HG02678 (cell line): Measurements from ENCODE around the gene CTSD.

Experiments
- ATAC-seq: cut with Tn5 transposase; IDR thresholded peaks from one replicate; pipeline ENCODE4 v1.9.1; 2021; ENCODE audit warnings: mild to moderate bottlenecking, moderate library complexity; ENCODE audit not compliant: unreplicated experiment

The CTSD gene

DNA sequence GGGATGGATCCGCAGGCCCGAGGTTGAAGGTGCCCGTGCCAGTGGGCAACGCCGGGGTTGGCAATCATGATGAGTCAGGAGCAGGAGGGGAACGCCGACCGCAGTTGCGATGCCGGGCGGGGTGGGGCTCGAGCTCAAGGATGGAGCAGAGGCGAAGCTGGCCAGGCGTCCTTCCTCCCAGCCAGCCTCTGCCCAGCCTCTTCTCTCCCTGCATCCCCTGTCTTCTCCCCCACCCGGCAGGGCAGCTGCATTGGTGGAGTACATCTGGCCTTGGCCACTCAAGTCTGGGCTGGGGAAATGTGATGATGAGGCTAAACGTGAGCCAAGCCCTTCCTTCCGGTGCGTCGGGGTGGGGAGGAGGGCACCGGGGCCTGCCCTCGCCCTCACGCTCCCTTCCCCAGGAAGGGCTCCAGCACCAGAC lies 17.2 kb downstream of the CTSD start:
- no peak for ATAC-seq

DNA sequence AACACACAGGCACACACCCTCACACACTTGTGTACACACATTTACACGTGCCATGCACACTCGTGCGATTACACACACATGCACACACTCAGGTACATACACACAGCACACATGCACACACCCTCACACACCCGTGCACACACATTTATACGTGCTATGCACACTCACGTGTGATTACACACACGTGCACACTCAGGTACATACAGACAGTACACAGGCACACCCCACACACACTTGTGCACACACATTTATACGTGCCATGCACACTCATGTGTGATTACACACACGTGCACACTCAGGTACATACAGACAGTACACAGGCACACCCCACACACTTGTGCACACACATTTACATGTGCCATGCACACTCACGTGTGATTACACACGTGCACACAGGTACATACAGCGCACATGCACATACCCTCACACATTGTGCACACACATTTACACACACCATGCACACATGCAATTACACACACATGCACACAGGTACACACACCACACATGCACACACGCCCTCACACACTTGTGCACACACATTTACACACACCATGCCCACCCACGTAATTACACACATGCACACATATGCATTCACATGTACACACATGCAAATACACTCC lies 17.9 kb downstream of the CTSD start:
- ATAC-seq: no peak

DNA sequence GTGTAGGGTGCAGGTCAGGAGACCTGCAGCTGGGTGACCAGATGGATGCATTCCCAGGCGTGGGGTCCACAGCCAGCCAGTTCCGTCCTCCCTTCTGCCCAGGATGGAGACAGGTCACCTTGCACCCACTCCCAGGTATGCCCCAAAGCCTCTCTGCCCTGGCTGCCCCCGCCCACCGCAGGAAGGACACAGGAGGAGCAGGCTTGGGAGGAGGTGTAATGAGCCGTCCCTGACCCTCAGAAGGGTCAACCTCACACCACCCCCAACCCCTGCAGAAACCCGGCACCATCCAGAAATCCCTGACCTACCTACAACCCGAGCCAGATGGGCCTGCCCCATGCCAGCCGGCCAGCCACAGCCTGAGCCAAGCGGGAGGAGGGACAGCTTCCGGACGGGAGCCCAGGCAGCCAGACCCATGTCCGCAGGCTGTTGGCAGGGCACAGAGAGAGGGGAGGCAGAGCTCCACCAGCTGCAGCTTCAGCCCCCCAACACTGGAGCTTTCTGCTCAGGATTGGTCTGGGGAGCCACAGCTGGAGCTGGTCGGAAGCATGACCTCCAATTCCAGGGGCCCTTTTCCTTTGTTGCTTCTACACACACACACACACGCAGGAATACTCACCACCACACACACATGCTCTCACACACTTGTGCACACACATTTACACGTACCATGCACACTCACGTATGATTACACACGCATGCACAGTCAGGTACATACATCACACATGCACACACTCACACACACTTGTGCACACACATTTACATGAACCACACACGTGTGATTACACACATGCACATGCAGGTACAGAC lies 18.6 kb downstream of the CTSD start:
- ATAC-seq: no peak

DNA sequence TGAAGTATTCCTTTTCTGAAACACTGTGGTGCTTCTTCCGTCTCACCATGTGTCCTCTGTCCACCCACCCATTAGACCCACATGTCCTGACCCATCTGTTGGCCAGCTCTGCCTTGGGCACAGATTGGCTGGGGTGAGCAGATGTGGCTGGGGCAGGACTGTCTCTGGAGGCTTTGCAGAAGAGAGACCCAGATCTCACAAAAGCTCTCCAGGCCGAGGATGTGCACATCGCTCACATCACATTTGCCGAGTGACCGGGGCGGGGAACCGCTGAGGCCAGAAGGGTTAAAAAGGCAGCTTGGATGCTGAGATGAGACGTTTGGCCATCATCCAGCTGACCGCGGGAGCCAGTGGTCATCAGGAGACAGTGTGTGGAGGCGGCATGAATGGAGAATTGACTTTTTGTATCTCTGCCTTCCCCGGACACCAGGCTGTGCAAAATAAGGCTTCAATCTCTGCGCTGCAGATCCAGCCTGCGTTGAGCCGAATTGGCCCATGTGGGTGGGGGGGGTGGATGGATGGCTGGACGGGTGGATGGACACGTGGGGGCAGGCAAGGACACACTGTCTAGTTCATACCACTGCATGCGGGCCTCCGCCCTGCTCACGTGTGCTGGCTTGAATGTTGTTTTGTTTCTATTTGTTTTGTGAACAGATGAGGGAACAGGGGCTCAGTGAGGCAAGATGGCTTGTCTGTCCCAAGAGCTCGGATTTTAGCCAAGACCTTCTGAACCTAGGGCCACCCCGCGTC lies 19.4 kb downstream of the CTSD start:
- no peak for ATAC-seq

DNA sequence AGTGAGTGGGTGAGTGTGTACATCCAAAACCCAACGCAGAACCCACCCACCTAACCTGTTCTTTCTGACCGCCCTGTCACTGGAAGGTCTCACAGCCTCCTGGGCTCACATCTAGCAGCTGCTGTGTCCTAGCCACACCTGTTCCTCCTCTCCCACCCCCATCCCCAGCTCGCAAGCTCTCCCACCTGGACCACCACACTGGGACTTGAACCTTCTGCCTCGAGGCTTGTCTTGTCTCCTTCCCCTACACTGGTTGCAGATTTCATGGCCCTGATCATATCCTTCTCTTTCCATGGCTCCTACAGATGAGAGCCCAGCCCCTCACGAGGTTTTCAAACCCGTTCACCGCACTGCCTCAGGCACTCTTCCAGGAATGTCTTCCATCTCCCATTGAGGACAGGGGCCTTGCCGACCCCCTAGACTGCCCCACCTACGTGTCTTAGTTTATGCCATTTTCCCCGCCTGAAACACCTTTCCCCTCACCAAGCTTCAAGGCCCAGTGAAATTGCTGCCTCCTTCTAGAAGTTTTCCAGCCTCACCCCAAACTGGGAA lies 20.1 kb downstream of the CTSD start:
- no peak for ATAC-seq

DNA sequence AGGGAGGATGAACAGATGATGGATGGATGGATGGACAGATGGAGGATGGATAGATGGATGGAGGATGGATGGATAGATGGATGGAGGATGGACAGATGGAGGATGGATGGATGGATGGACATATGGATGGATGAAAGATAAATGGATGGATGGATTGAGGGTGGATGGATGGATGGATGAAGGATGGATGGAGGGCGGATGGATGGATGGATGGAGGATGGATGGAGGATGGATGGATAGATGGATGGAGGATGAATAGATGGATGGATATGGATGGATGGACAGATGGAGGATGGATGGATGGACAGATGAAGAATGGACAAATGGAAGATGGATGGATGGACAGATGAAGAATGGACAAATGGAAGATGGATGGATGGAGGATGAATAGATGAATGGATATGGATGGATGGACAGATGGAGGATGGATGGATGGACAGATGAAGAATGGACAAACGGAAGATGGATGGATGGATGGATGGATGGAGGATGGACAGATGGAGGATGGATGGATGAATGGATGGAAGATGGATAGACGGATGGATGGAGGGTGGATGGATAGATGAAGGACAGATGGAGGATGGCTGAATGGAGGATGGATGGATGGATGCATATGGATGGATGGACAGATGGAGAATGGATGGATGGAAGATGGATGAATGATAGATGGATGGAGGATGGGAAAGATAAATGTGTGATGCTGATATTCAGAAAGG lies 20.7 kb downstream of the CTSD start:
- ATAC-seq: no peak

- no peak for ATAC-seq
These were observed 21.4 kb downstream of the CTSD start for GRCh38 chr11:1742371-1742770.

DNA sequence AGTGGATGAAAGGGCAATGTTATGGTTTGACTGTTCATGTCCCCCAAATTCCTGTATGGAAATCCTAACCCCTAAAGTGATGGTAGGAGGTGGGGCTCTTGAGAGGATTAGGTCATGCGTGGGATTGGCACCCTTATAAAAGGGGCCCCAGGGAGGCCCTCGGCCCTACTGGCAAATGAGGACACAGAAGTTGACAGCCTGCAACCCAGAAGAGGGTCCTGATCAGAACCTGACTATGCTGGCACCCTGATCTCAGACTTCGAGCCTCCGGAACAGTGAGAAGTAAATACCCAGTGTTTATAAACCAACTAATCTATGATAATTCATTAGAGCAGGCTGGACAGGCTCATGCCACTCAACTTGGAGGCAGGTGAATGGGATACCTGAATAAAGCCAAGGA lies 22.0 kb downstream of the CTSD start:
- ATAC-seq: no peak

GRCh38 chr11:1740786-1741530 lies 22.8 kb downstream of the CTSD start:
- ATAC-seq: no peak

GRCh38 chr11:1739576-1739975 lies 24.2 kb downstream of the CTSD start:
- ATAC-seq: no peak

GRCh38 chr11:1738380-1738779 lies 25.3 kb downstream of the CTSD start:
- ATAC-seq: no peak

- no peak for ATAC-seq
These were observed 26.5 kb downstream of the CTSD start for GRCh38 chr11:1737080-1737757.

DNA sequence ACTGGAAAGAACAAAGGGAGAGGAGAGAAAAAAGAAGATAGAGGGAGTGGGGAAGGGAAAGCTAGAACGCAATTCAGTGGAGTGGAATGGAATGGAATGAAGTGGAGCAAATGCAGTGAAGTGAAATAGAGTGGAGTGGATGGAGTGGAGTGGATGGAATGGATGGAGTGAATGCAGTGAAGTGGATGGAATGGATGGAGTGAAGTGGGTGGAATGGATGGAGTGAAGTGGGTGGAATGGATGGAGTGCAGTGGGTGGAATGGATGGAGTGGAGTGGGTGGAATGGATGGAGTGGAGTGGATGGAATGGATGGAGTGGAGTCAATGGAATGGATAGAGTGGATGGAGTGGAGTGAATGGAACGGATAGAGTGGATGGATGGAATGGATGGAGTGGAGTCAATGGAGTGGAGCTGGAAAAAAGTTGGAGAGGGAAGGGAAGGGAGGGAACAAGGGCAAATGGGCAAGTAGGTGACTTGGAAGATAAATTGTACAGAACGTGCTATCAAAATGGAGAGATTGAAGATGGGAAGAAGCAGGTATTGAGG lies 27.2 kb downstream of the CTSD start:
- ATAC-seq: no peak

DNA sequence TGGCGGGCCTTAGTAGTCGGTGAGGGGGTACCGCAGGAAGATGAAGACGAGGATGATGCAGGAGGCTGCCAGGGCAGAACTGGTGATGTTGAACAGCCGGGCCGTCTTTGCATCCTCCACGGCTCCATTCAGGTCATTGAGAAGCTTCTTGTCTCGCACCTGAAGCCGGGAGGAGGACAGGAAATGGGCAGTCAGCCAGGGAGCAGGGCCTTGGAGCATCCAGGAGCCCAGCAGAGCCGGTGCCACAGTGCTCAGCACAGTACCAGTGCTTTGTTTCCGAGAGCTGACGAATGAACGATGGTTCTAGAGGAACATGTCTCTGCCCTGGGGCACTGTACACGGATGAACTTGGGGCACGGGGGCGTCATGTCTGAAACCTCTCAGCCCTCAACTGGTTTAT lies 28.5 kb downstream of the CTSD start:
- ATAC-seq: no peak

DNA sequence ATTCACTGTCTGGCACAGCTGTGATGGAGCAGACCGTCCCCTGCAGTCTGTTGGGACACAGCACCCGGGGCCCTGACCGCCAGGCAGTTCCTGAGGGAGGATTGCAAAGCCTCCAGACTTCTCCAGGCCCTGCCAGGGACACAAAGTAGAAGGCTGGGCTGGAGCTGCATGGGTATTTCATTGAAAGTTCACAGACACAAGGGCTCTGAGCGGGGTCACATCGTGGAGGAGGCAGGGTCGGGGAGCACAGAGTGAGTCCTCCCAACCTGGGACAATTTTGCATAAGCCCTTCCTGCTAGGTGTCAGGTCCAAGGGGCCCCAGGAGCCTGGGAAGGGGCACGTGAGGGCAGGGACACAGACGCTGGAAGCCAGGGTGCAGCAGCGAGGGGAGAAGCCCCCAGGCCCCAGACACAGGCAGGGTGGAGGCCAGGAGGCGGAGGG lies 29.1 kb downstream of the CTSD start:
- no peak for ATAC-seq

DNA sequence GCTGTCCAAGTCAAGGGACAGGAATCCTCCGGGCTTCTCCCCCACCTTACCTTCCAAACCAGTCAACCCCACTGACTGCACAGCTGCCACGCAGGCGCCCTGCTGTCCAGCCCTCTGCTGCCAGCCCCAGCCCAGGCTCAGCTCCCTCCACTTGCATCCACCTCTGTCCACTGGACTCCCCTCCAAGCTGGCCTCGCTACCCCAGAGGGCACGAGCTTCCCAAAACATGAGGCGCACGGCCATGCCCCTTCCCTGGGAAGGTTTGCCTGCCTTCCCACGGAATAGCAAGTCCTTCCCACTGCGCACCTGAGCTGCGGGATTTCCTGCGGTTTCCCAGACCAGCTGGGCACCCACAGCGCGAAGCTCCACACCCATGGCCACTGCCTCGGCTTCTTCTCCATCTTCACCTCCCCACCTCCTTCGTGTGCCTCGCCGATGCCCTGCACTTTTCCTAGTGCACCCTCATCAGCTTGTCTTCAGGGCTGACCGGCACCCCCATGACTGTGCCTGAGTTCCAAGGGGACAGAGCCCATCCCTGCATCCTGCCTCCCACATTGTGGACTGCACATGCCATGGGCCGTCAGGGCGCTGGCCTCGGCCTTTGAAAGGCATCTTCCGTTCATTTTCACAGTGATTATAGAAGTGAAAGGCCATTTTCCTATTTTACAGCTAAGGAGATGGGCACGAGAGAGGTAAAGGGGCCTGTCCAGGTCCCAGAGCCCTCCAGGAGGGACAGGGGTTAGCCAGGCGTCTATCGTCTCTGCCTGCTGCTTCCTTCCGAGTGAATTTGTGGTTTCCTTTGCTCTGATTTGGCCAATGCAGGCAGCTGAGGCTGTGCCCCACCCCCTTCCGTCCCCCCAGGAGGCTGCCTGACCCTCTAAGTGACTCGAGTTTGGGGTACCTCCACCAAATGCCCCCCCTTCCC lies 29.7 kb downstream of the CTSD start:
- no peak for ATAC-seq

GRCh38 chr11:1733009-1733715 lies 30.6 kb downstream of the CTSD start:
- ATAC-seq: no peak
